OCI-LY3 (cell line): ENCODE data around the gene ZFYVE21.

Source experiments
- EZH2phosphoT487 ChIP-seq: fragments of 200-600 bp; shearing (Covaris generic); IDR thresholded peaks from 2 replicates; pipeline ENCODE4 v1.6.1; 2018; ENCODE audit warnings: antibody characterized with exemption, mixed run types, low read depth
- TF ChIP-seq, protein P1 (sequence below): fragments of 200-600, 300-600 bp; sonication (generic); IDR thresholded peaks from 2 replicates; pipeline ENCODE4 v1.5.1; 2014; ENCODE audit warnings: antibody characterized with exemption, low read length, low read depth

DNA sequence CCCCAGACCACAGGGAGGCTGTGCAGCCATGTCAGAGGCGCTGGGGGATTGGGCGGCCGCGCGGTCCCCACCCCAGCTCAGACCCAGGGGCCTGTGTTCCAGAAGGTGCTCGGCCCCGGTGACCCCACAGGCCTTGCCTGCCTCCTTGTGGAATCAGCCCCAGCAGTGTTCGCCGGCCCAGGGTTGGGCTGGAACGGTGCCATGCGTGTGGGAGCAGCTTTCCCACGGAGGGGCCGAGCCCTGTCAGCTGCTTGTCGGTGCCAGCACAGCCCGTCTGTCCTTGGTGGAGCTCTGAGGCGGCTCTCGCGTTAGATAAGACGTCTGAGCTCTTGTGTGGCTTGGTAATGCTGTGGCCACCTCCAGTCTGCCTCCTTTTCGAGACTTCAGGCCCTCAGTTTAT is 8.5 kb downstream of the ZFYVE21 start:
- TF ChIP-seq, protein P1, sequence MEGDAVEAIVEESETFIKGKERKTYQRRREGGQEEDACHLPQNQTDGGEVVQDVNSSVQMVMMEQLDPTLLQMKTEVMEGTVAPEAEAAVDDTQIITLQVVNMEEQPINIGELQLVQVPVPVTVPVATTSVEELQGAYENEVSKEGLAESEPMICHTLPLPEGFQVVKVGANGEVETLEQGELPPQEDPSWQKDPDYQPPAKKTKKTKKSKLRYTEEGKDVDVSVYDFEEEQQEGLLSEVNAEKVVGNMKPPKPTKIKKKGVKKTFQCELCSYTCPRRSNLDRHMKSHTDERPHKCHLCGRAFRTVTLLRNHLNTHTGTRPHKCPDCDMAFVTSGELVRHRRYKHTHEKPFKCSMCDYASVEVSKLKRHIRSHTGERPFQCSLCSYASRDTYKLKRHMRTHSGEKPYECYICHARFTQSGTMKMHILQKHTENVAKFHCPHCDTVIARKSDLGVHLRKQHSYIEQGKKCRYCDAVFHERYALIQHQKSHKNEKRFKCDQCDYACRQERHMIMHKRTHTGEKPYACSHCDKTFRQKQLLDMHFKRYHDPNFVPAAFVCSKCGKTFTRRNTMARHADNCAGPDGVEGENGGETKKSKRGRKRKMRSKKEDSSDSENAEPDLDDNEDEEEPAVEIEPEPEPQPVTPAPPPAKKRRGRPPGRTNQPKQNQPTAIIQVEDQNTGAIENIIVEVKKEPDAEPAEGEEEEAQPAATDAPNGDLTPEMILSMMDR = no peak
- no peak for TF ChIP-seq EZH2phosphoT487
